ENCODE data around the gene MMP3.

GRCh38 chr11:102788334-102788995 is 54.9 kb downstream of the MMP3 start:
- no peak for TF ChIP-seq CTCF (conservative IDR thresholded peaks at IDR 0.05)
- TF ChIP-seq EZH2 (IDR thresholded peaks at IDR 0.05; ENCODE audit: low read depth), result no peak

Measured in PC-9 (cell line).